Right atrium auricular region (tissue), 2 donors: ENCODE measurements around the gene SNRPE. TPM values are rescaled to one million over a fixed set of nuclear protein-coding genes. Genes with fewer than 3 reads are reported as not detected.
A peak's percentile ranks its signal among the peaks of the same experiment; 100 is the strongest.
"Not testable (repeated sequence)": the region's sequence is repeated elsewhere in the genome, so short reads cannot be mapped to it uniquely, and the experiment has no call there.

Source experiments
- DNase-seq: peaks from one replicate; pipeline ENCODE4 v3.0.0-alpha.2; 2019; ENCODE audit warnings: low spot score
- H3K27ac ChIP-seq, 2 donors: fragments of 200-600 bp; sonication (generic); 1 replicate in 1 of 2; 2 replicates in 1 of 2; pipeline ENCODE4 v1.5.1; 2016 to 2019
- H3K27me3 ChIP-seq, 2 donors: fragments of 200-600 bp; sonication (generic); one replicate each; pipeline versions ENCODE4 v1.5.1 to v1.6.0; 2017 to 2019
- H3K36me3 ChIP-seq: fragments of 200-600 bp; sonication (generic); one replicate; pipeline ENCODE4 v1.5.1; 2016
- H3K4me1 ChIP-seq, 2 donors: fragments of 200-600 bp; sonication (generic); one replicate each; pipeline versions ENCODE4 v1.5.1 to v1.6.0; 2017 to 2019
- H3K4me3 ChIP-seq, 2 donors: fragments of 200-600 bp; sonication (generic); 1 replicate in 1 of 2; 2 replicates in 1 of 2; pipeline ENCODE4 v1.5.1; 2017 to 2019; ENCODE audit warnings: mild to moderate bottlenecking in 1 of 2, moderate library complexity in 1 of 2
- H3K9me3 ChIP-seq, 2 donors: fragments of 200-600 bp; sonication (generic); one replicate each; pipeline ENCODE4 v1.5.1; 2019
- CTCF ChIP-seq, 2 donors: fragments of 200-600 bp; sonication (generic); IDR thresholded peaks; one replicate each; pipeline ENCODE4 v1.5.1; 2019; ENCODE audit warnings: antibody characterized with exemption in 2 of 2
- total RNA-seq, 2 donors: library from RNA; depleted of rRNA; stranded (reverse); fragments of >200 nt; gene quantifications; one replicate each; pipeline ENCODE4 v1.1.0, GENCODE V29; 2016

SNRPE gene
- total RNA-seq, 2 donors from 2014 or later = 23.4 to 31.0 TPM

DNA sequence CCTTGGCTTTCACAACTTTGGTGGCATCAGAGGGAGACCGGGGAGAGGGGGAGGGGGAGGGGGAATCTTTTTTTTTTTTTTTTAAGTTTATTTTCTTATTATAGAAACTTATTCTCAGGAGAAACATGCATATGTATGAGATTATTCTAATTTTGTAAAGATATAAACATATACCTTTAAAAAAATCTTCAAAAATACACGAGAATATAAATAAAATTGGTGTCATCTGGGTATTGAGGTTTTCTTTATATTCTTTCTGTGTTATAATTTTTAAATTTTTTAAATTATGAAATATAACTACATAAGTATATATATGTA, 18.9 kb upstream of the SNRPE start:
- Histone ChIP-seq H3K4me1 (no peaks in the 10 kb centered on the region), H3K27me3 (no peaks in the 10 kb centered on the region), H3K36me3 (peaks cover 69% of the 10 kb centered on the region), H3K9me3 (no peaks in the 10 kb centered on the region), H3K4me3 (no peak overlapping the region), H3K27ac (no peak overlapping the region)
- DNase-seq = no peak
- no peak for TF ChIP-seq CTCF (IDR thresholded peaks at IDR 0.05)

GRCh38 chr1:203843435-203843834, 18.0 kb upstream of the SNRPE start:
- H3K9me3 ChIP-seq = no peaks in the 10 kb centered on the region
- H3K4me3 ChIP-seq = no peak overlapping the region
- no peaks in the 10 kb centered on the region for H3K27me3 ChIP-seq
- peaks cover 69% of the 10 kb centered on the region for H3K36me3 ChIP-seq
- H3K4me1 ChIP-seq = no peaks in the 10 kb centered on the region
- DNase-seq = no peak
- TF ChIP-seq CTCF (IDR thresholded peaks at IDR 0.05) = no peak
- no peak overlapping the region for H3K27ac ChIP-seq

DNA sequence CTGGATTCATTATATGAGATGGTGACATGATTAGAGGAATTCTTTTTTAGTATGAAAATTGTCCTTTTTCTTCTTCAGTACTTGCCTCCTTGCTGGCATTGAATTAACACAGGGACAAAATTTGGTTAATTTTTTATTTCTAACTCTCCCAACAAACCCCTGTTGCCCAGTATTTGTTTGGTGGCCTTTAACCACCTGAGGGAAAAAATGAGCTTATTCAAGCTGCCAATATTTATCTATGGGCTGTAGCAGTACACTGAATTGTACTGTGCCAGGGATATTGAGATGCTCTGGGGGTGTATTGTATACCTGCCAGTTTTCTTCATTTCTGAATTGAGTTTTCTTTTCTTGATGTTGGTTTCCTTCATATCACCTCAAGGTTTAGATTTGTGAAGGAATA, 8.3 kb upstream of the SNRPE start:
- H3K9me3 ChIP-seq, H3K4me1 ChIP-seq, H3K4me3 ChIP-seq, H3K27ac ChIP-seq, DNase-seq, H3K27me3 ChIP-seq: not testable (repeated sequence)
- H3K36me3 ChIP-seq = peaks cover 57% of the 10 kb centered on the region

- TF ChIP-seq CTCF (IDR thresholded peaks at IDR 0.05) = no peak
- H3K27me3 ChIP-seq = no peaks in the 10 kb centered on the region
- peaks cover 0 to 15% of the 10 kb centered on the region in 2 donors for H3K4me1 ChIP-seq
- no peaks in the 10 kb centered on the region for H3K9me3 ChIP-seq
- peaks cover 21% of the 10 kb centered on the region for H3K36me3 ChIP-seq
- peak overlapping the region in 1 of 2 donors; percentile 11 for H3K27ac ChIP-seq
- no peak for DNase-seq
- H3K4me3 ChIP-seq = no peak overlapping the region
These were observed 3.3 kb upstream of the SNRPE start for GRCh38 chr1:203858055-203858454.

DNA sequence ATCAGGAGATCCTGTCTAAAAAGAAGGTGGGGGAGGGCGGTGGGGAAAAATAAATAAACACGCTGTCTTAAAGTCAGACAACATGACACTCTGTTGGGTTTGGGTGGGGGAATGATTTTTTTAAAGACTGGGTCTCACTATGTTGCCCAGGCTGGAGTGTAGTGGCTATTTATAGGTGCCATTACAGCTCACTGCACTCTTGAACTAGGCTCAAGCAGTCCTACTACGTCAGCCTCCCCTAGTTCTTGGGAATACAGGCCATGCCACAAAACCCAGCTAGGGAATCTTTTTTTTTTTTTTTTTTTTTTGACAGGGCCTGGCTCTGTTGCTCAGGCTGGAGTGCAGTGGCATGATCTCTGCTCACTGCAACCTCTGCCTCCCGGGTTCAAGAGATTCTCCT, 2.4 kb upstream of the SNRPE start:
- Histone ChIP-seq H3K27ac (no peak overlapping the region), H3K36me3 (peaks cover 24% of the 10 kb centered on the region), H3K27me3 (no peaks in the 10 kb centered on the region), H3K9me3 (no peaks in the 10 kb centered on the region), H3K4me3 (no peak overlapping the region), H3K4me1 (peaks cover 0 to 15% of the 10 kb centered on the region in 2 donors)
- DNase-seq = no peak
- no peak for TF ChIP-seq CTCF (IDR thresholded peaks at IDR 0.05)

- no peaks in the 10 kb centered on the region for H3K27me3 ChIP-seq
- no peak for TF ChIP-seq CTCF (IDR thresholded peaks at IDR 0.05)
- no peaks in the 10 kb centered on the region for H3K9me3 ChIP-seq
- peak overlapping the region in 1 of 2 donors; percentile 91 for H3K4me3 ChIP-seq
- H3K4me1 ChIP-seq = peaks cover 0 to 15% of the 10 kb centered on the region in 2 donors
- DNase-seq = no peak
- H3K36me3 ChIP-seq = peaks cover 23% of the 10 kb centered on the region
- H3K27ac ChIP-seq = peak overlapping the region in 1 of 2 donors; percentile 37
These were observed 888 bp upstream of the SNRPE start for GRCh38 chr1:203860396-203861025.
